Measurements from ENCODE around the gene OAF.

OAF gene

DNA sequence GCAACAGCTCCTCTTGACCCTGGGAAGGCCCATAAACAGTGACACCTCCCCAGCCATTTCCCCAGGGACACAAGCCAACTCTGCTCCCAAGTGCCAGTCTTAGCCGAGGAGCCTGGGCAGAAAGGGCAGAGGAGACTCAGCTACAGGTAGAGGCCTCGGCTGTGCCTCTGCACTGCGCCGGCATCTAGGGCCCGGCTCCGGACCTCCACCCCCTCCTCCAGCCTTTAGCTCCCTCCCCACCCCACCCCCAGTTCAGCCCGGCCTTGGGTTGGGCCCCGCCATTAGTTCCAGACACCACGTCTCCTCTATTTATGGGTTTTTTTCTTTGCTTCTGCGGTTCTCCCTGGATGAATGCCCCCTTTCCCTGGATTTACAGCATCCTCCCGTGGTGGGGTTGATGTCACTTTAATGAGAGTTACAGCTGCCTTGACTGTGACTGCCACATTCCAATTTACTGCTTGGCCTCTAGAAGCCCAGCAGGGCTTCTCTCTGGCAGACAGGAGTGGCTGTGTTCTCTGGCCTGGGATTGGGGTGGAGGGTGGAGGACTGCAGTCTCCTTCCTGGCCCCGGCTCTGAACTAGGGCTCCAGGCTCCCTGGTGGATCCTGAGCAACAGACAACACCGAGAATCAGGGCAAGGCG, 13.5 kb upstream of the OAF start:
- TF ChIP-seq TAF1 (IDR thresholded peaks at IDR 0.05; ENCODE audit: low read depth): no peak
- no peak for TF ChIP-seq EP300 (IDR thresholded peaks at IDR 0.05; ENCODE audit: borderline replicate concordance)

DNA sequence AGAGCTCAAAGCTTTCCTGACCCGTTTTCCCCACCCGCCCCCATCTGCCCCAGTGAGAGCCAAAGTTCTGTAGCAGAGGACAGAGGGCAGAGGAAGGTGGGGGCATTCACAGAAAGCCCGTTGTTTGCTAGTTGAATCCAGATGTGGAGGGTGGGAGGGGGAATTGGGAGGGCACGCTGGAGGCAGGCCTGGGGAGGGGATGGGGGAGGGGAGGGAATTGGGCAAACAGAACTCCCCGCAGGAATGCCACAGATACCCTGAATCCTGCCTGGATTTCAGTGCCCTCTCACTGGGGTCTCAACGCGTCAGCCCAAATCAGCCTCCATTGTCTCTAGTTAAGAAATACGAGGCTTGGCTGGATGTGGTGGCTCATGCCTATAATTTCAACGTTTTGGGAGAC, 12.9 kb upstream of the OAF start:
- TF ChIP-seq, protein P1, sequence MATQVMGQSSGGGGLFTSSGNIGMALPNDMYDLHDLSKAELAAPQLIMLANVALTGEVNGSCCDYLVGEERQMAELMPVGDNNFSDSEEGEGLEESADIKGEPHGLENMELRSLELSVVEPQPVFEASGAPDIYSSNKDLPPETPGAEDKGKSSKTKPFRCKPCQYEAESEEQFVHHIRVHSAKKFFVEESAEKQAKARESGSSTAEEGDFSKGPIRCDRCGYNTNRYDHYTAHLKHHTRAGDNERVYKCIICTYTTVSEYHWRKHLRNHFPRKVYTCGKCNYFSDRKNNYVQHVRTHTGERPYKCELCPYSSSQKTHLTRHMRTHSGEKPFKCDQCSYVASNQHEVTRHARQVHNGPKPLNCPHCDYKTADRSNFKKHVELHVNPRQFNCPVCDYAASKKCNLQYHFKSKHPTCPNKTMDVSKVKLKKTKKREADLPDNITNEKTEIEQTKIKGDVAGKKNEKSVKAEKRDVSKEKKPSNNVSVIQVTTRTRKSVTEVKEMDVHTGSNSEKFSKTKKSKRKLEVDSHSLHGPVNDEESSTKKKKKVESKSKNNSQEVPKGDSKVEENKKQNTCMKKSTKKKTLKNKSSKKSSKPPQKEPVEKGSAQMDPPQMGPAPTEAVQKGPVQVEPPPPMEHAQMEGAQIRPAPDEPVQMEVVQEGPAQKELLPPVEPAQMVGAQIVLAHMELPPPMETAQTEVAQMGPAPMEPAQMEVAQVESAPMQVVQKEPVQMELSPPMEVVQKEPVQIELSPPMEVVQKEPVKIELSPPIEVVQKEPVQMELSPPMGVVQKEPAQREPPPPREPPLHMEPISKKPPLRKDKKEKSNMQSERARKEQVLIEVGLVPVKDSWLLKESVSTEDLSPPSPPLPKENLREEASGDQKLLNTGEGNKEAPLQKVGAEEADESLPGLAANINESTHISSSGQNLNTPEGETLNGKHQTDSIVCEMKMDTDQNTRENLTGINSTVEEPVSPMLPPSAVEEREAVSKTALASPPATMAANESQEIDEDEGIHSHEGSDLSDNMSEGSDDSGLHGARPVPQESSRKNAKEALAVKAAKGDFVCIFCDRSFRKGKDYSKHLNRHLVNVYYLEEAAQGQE (IDR thresholded peaks at IDR 0.05; ENCODE audit: low read depth): no peak
- TF ChIP-seq EP300 (IDR thresholded peaks at IDR 0.05; ENCODE audit: borderline replicate concordance) (no peak), YY1 (IDR thresholded peaks at IDR 0.05; ENCODE audit: low read depth) (no peak), CREB1 (IDR thresholded peaks at IDR 0.05; ENCODE audit: low read depth) (no peak), NFIC (IDR thresholded peaks at IDR 0.05) (no peak), TAF1 (IDR thresholded peaks at IDR 0.05; ENCODE audit: low read depth) (no peak), TEAD4 (IDR thresholded peaks at IDR 0.05) (no peak), FOXM1 (IDR thresholded peaks at IDR 0.05; ENCODE audit: borderline replicate concordance, low read depth) (no peak), TCF12 (IDR thresholded peaks at IDR 0.05; ENCODE audit: low read depth) (no peak), CEBPB (IDR thresholded peaks at IDR 0.05) (no peak), EGR1 (IDR thresholded peaks at IDR 0.05) (no peak), ZBTB7A (IDR thresholded peaks at IDR 0.05; ENCODE audit: low read depth) (no peak), RAD21 (IDR thresholded peaks at IDR 0.05; ENCODE audit: low read depth) (no peak)
- TF ChIP-seq, protein P2, sequence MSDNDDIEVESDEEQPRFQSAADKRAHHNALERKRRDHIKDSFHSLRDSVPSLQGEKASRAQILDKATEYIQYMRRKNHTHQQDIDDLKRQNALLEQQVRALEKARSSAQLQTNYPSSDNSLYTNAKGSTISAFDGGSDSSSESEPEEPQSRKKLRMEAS (IDR thresholded peaks at IDR 0.05): no peak
- TF ChIP-seq, protein P3, sequence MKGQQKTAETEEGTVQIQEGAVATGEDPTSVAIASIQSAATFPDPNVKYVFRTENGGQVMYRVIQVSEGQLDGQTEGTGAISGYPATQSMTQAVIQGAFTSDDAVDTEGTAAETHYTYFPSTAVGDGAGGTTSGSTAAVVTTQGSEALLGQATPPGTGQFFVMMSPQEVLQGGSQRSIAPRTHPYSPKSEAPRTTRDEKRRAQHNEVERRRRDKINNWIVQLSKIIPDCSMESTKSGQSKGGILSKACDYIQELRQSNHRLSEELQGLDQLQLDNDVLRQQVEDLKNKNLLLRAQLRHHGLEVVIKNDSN (IDR thresholded peaks at IDR 0.05): no peak

DNA sequence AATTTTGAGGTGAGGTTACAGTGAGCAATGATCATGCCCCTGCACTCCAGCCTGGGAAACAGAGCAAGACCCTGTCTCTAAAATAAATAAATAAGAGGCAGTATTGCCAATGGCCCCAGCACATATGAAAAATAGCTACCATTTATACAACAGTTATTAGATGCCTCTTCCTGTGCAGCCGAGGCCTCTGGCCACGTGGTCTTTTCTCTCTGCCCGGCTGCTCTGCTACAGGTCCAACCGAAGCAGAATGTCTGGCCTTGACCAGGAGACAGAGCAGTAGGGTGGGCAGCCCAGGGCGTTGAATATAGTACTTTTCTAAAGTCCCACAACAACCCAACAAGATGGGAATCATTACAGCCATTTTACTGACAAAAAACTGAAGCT, 12.4 kb upstream of the OAF start:
- TF ChIP-seq, protein P3 (IDR thresholded peaks at IDR 0.05): no peak
- TF ChIP-seq EGR1 (IDR thresholded peaks at IDR 0.05) (no peak), CEBPB (IDR thresholded peaks at IDR 0.05) (no peak), YY1 (IDR thresholded peaks at IDR 0.05; ENCODE audit: low read depth) (no peak), RAD21 (IDR thresholded peaks at IDR 0.05; ENCODE audit: low read depth) (no peak), FOXM1 (IDR thresholded peaks at IDR 0.05; ENCODE audit: borderline replicate concordance, low read depth) (no peak), NFIC (IDR thresholded peaks at IDR 0.05) (no peak), TCF12 (IDR thresholded peaks at IDR 0.05; ENCODE audit: low read depth) (no peak), EP300 (IDR thresholded peaks at IDR 0.05; ENCODE audit: borderline replicate concordance) (no peak), TEAD4 (IDR thresholded peaks at IDR 0.05) (no peak), CREB1 (IDR thresholded peaks at IDR 0.05; ENCODE audit: low read depth) (no peak)
- TF ChIP-seq, protein P1 (IDR thresholded peaks at IDR 0.05; ENCODE audit: low read depth): no peak
- TF ChIP-seq, protein P2 (IDR thresholded peaks at IDR 0.05): no peak

DNA sequence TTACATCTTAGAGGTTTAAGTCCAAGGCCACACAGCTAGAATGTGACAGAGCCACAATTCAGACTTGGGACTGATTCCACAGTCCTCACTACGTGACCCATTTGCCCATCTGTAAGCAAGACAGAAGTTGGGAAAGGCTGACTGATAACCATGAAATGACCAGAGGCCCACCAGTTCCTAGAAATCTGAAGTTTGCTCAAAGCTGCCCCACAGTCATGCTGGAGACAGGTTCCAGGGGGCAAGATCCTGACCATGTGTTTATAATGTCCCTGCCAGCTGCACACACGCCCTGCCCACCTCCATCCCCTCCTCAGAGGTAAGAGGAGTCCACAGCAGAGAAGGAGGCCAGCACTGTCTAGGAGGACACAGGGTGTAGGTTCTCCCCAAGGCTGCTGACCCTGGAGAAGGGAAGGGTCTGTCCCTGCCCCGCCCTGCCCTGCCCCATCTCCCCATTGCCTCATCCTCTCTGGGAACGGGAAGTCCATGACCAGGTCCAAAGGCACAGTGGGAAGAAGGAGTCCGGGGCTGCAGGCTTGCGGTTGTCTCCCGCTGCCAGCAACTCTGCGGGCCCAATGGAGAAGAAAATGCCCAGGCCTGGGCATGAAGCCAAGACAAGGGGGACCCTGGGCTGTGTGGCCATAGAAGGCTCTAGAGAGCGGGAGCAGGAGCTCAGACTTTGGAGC, 11.9 kb upstream of the OAF start:
- TF ChIP-seq CEBPB (IDR thresholded peaks at IDR 0.05) (no peak), YY1 (IDR thresholded peaks at IDR 0.05; ENCODE audit: low read depth) (no peak)

DNA sequence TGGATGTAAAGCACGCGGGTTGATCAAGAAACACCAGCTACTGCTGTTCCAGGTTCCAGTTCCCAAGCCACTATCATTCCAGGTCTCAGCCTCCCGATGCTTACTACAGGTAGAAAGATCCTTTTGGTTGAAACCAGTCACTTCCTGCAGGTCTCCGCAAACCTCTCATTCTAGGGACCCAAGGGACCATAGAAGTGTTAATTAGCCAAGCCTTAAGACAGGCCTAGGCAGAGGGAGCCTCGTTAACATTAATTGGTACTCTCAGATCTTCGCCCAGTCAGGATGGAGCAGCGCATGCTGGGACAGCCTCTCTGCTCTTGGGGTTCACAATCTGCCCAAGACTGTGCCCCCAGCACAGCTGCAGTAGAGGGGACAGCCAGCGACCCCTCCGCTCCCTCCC, 11.2 kb upstream of the OAF start:
- TF ChIP-seq, protein P1 (IDR thresholded peaks at IDR 0.05; ENCODE audit: low read depth): no peak
- no peak for TF ChIP-seq ZBTB7A (IDR thresholded peaks at IDR 0.05; ENCODE audit: low read depth)
- no peak for TF ChIP-seq EP300 (IDR thresholded peaks at IDR 0.05; ENCODE audit: borderline replicate concordance)
- no peak for TF ChIP-seq TCF12 (IDR thresholded peaks at IDR 0.05; ENCODE audit: low read depth)
